SU-DHL-6 (cell line): ENCODE data around the gene MICAL2.

ENCODE experiments used
- H2AFZ ChIP-seq: fragments of 200-600 bp; sonication (generic); 2 replicates; pipeline ENCODE4 v1.6.1; 2014; ENCODE audit warnings: low read depth, mild to moderate bottlenecking, moderate library complexity, mixed read lengths, antibody characterized with exemption, low read length; ENCODE audit not compliant: severe bottlenecking
- H3F3A ChIP-seq: fragments of 200-600 bp; shearing (Covaris generic); 2 replicates; pipeline ENCODE4 v1.6.0; 2016; ENCODE audit warnings: antibody characterized with exemption, mild to moderate bottlenecking; ENCODE audit not compliant: insufficient read depth
- H3K27ac ChIP-seq: fragments of 200-600 bp; sonication (generic); 2 replicates; pipeline ENCODE4 v1.5.1; 2016; ENCODE audit warnings: low read depth, mild to moderate bottlenecking, low read length, moderate library complexity, mixed read lengths
- H3K27me3 ChIP-seq: fragments of 200-600 bp; sonication (generic), shearing (Covaris generic); 2 replicates; pipeline ENCODE4 v1.6.0; 2014; ENCODE audit warnings: mild to moderate bottlenecking, low read length
- H3K36me3 ChIP-seq: fragments of 200-600 bp; sonication (generic); 2 replicates; pipeline ENCODE4 v1.6.1; 2014; ENCODE audit warnings: mild to moderate bottlenecking, low read length, mixed read lengths
- H3K4me2 ChIP-seq: fragments of 300-600, 200-600 bp; shearing (Covaris generic), sonication (generic); 2 replicates; pipeline ENCODE4 v1.6.0; 2014; ENCODE audit warnings: low read length, low read depth, mild to moderate bottlenecking; ENCODE audit not compliant: poor library complexity, severe bottlenecking
- H3K4me3 ChIP-seq: fragments of 200-600 bp; sonication (generic); 2 replicates; pipeline ENCODE4 v1.5.1; 2014; ENCODE audit warnings: antibody characterized with exemption, low read length, mild to moderate bottlenecking, mixed read lengths; ENCODE audit not compliant: insufficient read depth, poor library complexity, severe bottlenecking
- H3K79me2 ChIP-seq: fragments of 200-600 bp; sonication (generic); 2 replicates; pipeline ENCODE4 v1.6.1; 2014; ENCODE audit warnings: mild to moderate bottlenecking, low read length, moderate library complexity; ENCODE audit not compliant: insufficient read depth
- H3K9ac ChIP-seq: fragments of 200-600 bp; sonication (generic); 2 replicates; pipeline ENCODE4 v1.7.0; 2014; ENCODE audit warnings: mild to moderate bottlenecking, low read length
- H3K9me2 ChIP-seq: fragments of 200-600 bp; sonication (generic); replicated peaks from 2 replicates; pipeline ENCODE4 v1.6.1; 2014; ENCODE audit warnings: low read length; ENCODE audit not compliant: insufficient read depth
- H3K9me3 ChIP-seq: fragments of 200-600 bp; sonication (generic); 2 replicates; pipeline ENCODE4 v1.6.1; 2014; ENCODE audit warnings: low read length, mixed read lengths; ENCODE audit not compliant: insufficient read depth
- H4K20me1 ChIP-seq: fragments of 200-600 bp; sonication (generic); 2 replicates; pipeline ENCODE4 v1.6.1; 2014; ENCODE audit warnings: low read depth, mild to moderate bottlenecking, antibody characterized with exemption, low read length, moderate library complexity, mixed read lengths
- CTCF ChIP-seq: fragments of 200-600 bp; sonication (generic); IDR thresholded peaks from one replicate; pipeline ENCODE4 v1.5.1; 2017; ENCODE audit warnings: antibody characterized with exemption, mild to moderate bottlenecking, low read length, moderate library complexity; ENCODE audit not compliant: insufficient read depth, poor library complexity, severe bottlenecking
- EZH2phosphoT487 ChIP-seq: fragments of 200-600 bp; sonication (generic), shearing (Covaris generic); conservative IDR thresholded peaks from 2 replicates; pipeline ENCODE4 v1.6.1; 2018; ENCODE audit warnings: mild to moderate bottlenecking, antibody characterized with exemption, low read length, moderate library complexity, mixed read lengths

MICAL2 gene

GRCh38 chr11:12111549-12112520, 1.4 kb downstream of the MICAL2 start:
- Histone ChIP-seq H3K4me3 (no peak overlapping the region), H3K9ac (no peak overlapping the region), H3F3A (no peaks in the 10 kb centered on the region), H3K27me3 (no peaks in the 10 kb centered on the region), H2AFZ (no peak overlapping the region), H3K4me2 (no peak overlapping the region), H3K36me3 (no peaks in the 10 kb centered on the region), H3K27ac (no peak overlapping the region), H4K20me1 (no peaks in the 10 kb centered on the region), H3K9me3 (no peaks in the 10 kb centered on the region), H3K79me2 (no peaks in the 10 kb centered on the region), H3K9me2 (no peaks in the 10 kb centered on the region)
- TF ChIP-seq EZH2phosphoT487 (no peak), CTCF (no peak)

- H2AFZ ChIP-seq, result no peak overlapping the region
- no peaks in the 10 kb centered on the region for H3K9me2 ChIP-seq
- H3K4me3 ChIP-seq, result no peak overlapping the region
- no peaks in the 10 kb centered on the region for H4K20me1 ChIP-seq
- no peaks in the 10 kb centered on the region for H3K9me3 ChIP-seq
- H3K79me2 ChIP-seq, result no peaks in the 10 kb centered on the region
- H3K27ac ChIP-seq, result no peak overlapping the region
- TF ChIP-seq CTCF (no peak), EZH2phosphoT487 (no peak)
- no peak overlapping the region for H3K4me2 ChIP-seq
- no peaks in the 10 kb centered on the region for H3K36me3 ChIP-seq
- no peaks in the 10 kb centered on the region for H3K27me3 ChIP-seq
- no peaks in the 10 kb centered on the region for H3F3A ChIP-seq
- no peak overlapping the region for H3K9ac ChIP-seq
Observed at GRCh38 chr11:12112750-12113149, 2.4 kb downstream of the MICAL2 start.

- H2AFZ ChIP-seq, result no peak overlapping the region
- no peak overlapping the region for H3K4me3 ChIP-seq
- H3K9me3 ChIP-seq, result no peaks in the 10 kb centered on the region
- H3K27ac ChIP-seq, result no peak overlapping the region
- H3K9ac ChIP-seq, result no peak overlapping the region
- no peak overlapping the region for H3K4me2 ChIP-seq
- H3K36me3 ChIP-seq, result no peaks in the 10 kb centered on the region
- no peaks in the 10 kb centered on the region for H3K9me2 ChIP-seq
- H3K27me3 ChIP-seq, result no peaks in the 10 kb centered on the region
- H4K20me1 ChIP-seq, result no peaks in the 10 kb centered on the region
- no peaks in the 10 kb centered on the region for H3K79me2 ChIP-seq
- H3F3A ChIP-seq, result no peaks in the 10 kb centered on the region
- TF ChIP-seq EZH2phosphoT487 (no peak), CTCF (no peak)
Observed at GRCh38 chr11:12113294-12113693, 2.9 kb downstream of the MICAL2 start.
